ENCODE results near the gene LYRM1. TPM values are rescaled to one million over a fixed set of nuclear protein-coding genes. Genes with fewer than 3 reads are reported as not detected.
A peak's percentile ranks its signal among the peaks of the same experiment; 100 is the strongest.

The LYRM1 gene
- polyA plus RNA-seq, 2 of the 4 experiments (the other 2 are of a cell fraction), result 38.6 to 44.0 TPM

DNA sequence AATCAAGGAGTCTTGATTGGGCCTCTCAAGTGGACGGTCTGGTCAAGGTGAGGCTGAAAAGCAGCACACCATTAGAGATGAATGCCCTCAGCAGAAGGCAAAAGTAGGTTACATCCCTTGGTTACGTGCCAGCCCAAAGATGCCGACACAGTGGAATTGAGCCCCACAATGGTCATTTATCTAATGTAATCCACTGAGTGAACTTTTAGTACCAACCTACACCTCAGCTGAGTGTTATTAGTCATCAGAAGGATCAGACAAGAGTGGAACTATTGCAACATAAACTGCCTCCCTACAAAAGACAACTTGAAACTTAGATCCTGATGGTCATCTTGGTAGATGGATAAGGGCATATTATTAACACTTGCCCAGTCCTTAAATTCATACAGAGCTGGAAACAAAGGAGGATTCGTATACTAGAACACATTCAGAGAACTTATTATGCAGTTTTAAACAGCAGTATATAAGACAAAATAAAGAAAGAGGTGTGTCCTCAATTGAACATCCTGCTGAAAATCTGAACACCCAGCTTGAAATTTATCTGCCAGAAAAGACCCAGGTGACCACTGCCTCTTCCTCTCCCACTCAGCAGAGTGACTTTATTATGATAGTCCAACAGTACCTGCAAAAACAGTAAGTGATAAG is 3.2 kb upstream of the LYRM1 start:
- no peak for DNase-seq (ENCODE audit: low read depth in 1 of 2, low spot score in 1 of 2)
- WGBS (ENCODE audit: missing lambda C conversion rate), result 88% methylated on average over 4 of the region's 4 CpGs
- CTCF ChIA-PET, result interaction anchor here (0.5 to 9.6 kb wide), 4 partner anchors 8 to 47 kb away, joined by 3 to 60 read pairs (median 3); no protein-coding TSS in a partner anchor

DNA sequence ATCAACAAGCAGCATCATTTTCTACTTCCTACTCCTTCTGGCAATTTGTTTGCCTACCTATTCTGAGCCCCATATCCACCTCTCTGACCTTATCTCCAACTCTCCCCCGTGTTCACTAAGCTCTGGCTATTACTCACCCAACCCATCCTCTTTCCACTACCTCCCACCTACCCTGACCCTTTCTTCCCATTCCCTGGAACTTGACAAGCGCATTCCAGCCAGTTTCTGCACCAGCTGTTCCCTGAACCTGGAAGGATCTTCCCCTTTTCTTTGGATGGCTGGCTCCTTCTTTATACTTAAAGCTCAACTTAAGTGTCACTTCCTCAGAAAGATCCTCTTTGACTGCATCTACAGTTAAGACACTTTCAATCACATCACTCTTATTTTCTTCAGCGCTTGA is 2.6 kb upstream of the LYRM1 start:
- FAIRE-seq, result no peak
- peak overlapping the region; percentile 16 to 38; a peak in 3 of 6 replicates for H3K27ac ChIP-seq
- H3K4me3 ChIP-seq, result no peak overlapping the region
- TF ChIP-seq TFCP2L1 (CRISPR knock-in tag; IDR thresholded peaks at IDR 0.05) (no peak), NR3C1 (IDR thresholded peaks at IDR 0.05) (no peak), CHD2 (IDR thresholded peaks at IDR 0.05; ENCODE audit: low read length, partially characterized antibody) (no peak), HMGXB4 (CRISPR knock-in tag; IDR thresholded peaks at IDR 0.05; ENCODE audit: borderline replicate concordance) (no peak), FOSL2 (IDR thresholded peaks at IDR 0.05) (no peak), FOSL2 (CRISPR knock-in tag; IDR thresholded peaks at IDR 0.05) (no peak), RFX5 (IDR thresholded peaks at IDR 0.05) (no peak), HOXB5 (CRISPR knock-in tag; IDR thresholded peaks at IDR 0.05) (no peak), MAX (IDR thresholded peaks at IDR 0.05) (no peak), REST (IDR thresholded peaks at IDR 0.05) (no peak), ZC3H11A (IDR thresholded peaks at IDR 0.05) (no peak), EP300 (IDR thresholded peaks at IDR 0.05) (no peak), GATA3 (IDR thresholded peaks at IDR 0.05; ENCODE audit: borderline replicate concordance) (no peak), MAFK (IDR thresholded peaks at IDR 0.05; ENCODE audit: partially characterized antibody) (no peak)
- H3K4me1 ChIP-seq, result peaks cover 42% of the 10 kb centered on the region
- H3K9me3 ChIP-seq, result no peaks in the 10 kb centered on the region
- ChIA-PET CTCF (interaction anchor here (0.5 to 9.6 kb wide), 3 partner anchors 8 to 48 kb away, joined by 3 to 60 read pairs (median 3); no protein-coding TSS in a partner anchor), POLR2A (no interaction called here)
- H3K4me2 ChIP-seq, result peak overlapping the region; percentile 91
- no peak for ATAC-seq
- 73% methylated on average over 3 of the region's 3 CpGs for WGBS (ENCODE audit: missing lambda C conversion rate)
- no peak for DNase-seq (ENCODE audit: low read depth in 1 of 2, low spot score in 1 of 2)

More for the DNA sequence above, 3.2 kb upstream of the LYRM1 start:
- peak overlapping the region; percentile 91 for H3K4me2 ChIP-seq
- FAIRE-seq (no peak), ATAC-seq (no peak)
- H3K9me3 ChIP-seq, result no peaks in the 10 kb centered on the region
- H3K4me1 ChIP-seq, result peaks cover 36% of the 10 kb centered on the region
- TF ChIP-seq EP300 (IDR thresholded peaks at IDR 0.05) (no peak), KDM5A (IDR thresholded peaks at IDR 0.05) (no peak), PHF8 (IDR thresholded peaks at IDR 0.05; ENCODE audit: borderline replicate concordance, low read depth) (no peak), ZNF302 (CRISPR knock-in tag; IDR thresholded peaks at IDR 0.05) (no peak), FOSL2 (IDR thresholded peaks at IDR 0.05) (no peak), FOSL2 (CRISPR knock-in tag; IDR thresholded peaks at IDR 0.05) (peak; percentile 53), TP53 (CRISPR knock-in tag; IDR thresholded peaks at IDR 0.05) (no peak), HMGXB4 (CRISPR knock-in tag; IDR thresholded peaks at IDR 0.05; ENCODE audit: borderline replicate concordance) (no peak), NFE2L2 (conservative IDR thresholded peaks at IDR 0.05; ENCODE audit: low read length) (no peak), CBX8 (IDR thresholded peaks at IDR 0.05) (no peak), RAD21 (conservative IDR thresholded peaks at IDR 0.05 in 1 of 2, IDR thresholded peaks at IDR 0.05 in 1 of 2) (no peak), CEBPB (IDR thresholded peaks at IDR 0.05) (peak; percentile 61 to 65; a peak in 2 of 4 replicates), EHF (CRISPR knock-in tag; IDR thresholded peaks at IDR 0.05) (no peak), RFX5 (IDR thresholded peaks at IDR 0.05) (no peak), CHD2 (IDR thresholded peaks at IDR 0.05; ENCODE audit: low read length, partially characterized antibody) (no peak), ZFP36 (IDR thresholded peaks at IDR 0.05; ENCODE audit: borderline replicate concordance, partially characterized antibody) (no peak), ELK1 (IDR thresholded peaks at IDR 0.05; ENCODE audit: low read depth, low read length) (no peak), MYC (IDR thresholded peaks at IDR 0.05; ENCODE audit: borderline replicate concordance, low read length) (no peak), MAFK (IDR thresholded peaks at IDR 0.05; ENCODE audit: partially characterized antibody) (peak; percentile 44), JUNB (IDR thresholded peaks at IDR 0.05) (no peak), MAZ (IDR thresholded peaks at IDR 0.05; ENCODE audit: borderline replicate concordance, low read depth, low read length) (no peak)
- TF ChIP-seq, protein P1, sequence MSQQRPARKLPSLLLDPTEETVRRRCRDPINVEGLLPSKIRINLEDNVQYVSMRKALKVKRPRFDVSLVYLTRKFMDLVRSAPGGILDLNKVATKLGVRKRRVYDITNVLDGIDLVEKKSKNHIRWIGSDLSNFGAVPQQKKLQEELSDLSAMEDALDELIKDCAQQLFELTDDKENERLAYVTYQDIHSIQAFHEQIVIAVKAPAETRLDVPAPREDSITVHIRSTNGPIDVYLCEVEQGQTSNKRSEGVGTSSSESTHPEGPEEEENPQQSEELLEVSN (IDR thresholded peaks at IDR 0.05; ENCODE audit: borderline replicate concordance, low read depth), result no peak
- peak overlapping the region; percentile 36 to 38; a peak in 3 of 6 replicates for H3K27ac ChIP-seq
- no peak overlapping the region for H3K4me3 ChIP-seq
- POLR2A ChIA-PET, result no interaction called here
